OCI-LY7 (cell line): ENCODE data around the gene TRIML1.

Experiments
- CTCF ChIP-seq: fragments of 200-600 bp; sonication (generic); conservative IDR thresholded peaks from 2 replicates; pipeline ENCODE4 v1.5.1; 2014; ENCODE audit warnings: mild to moderate bottlenecking, antibody characterized with exemption, low read length, moderate library complexity, mixed read lengths
- EZH2phosphoT487 ChIP-seq: fragments of 200-600 bp; sonication (generic); IDR thresholded peaks from 2 replicates; pipeline ENCODE4 v1.6.1; 2018; ENCODE audit warnings: low read depth, borderline replicate concordance, mild to moderate bottlenecking, mixed run types, antibody characterized with exemption, low read length, moderate library complexity, mixed read lengths

- TF ChIP-seq EZH2phosphoT487 (no peak), CTCF (no peak)
These were observed 1.0 kb upstream of the TRIML1 start for GRCh38 chr4:188138227-188138626.
